HG03025 (cell line): ENCODE measurements around the gene TH.

Experiments used
- ATAC-seq: cut with Tn5 transposase; IDR thresholded peaks from one replicate; pipeline ENCODE4 v1.9.1; 2021; ENCODE audit warnings: mild to moderate bottlenecking, moderate library complexity; ENCODE audit not compliant: unreplicated experiment, low FRiP score

The TH gene

DNA sequence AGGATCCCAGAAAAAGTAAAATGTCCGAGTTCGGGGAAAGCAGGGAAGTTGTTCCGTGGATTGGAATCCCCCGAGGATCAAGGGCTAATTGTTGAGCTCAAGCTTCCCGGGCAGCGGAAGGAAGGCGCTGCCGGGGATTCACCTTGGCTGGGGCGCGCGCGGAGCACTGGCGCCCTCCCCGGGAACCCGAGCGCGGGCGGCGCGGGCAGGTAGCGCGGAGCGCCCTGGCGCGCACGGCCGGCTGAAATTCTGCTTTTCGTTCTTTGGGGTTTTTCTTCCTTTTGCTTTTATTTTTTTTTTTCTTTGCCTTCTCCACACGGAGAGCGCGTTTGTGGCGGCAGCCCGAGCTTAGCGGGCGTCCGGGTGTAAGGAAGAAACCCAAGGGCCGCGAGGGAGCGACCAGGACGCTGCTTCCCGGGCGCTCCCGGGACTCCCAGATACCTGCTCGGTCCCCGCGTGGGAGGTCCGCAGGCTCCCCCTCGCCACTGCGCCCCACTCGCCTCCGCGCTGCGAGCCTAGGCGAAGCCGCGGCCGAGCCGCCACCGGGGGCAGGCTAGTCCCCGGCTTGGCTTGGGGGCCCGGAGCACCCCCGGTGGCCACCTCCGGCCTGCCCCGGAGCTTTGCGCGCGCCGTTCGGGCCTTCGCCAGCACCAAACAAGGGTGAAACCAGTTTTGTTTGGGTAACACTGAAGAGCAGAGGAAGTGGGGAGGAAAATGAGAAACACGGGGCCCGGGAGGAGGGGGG is 27.6 kb downstream of the TH start:
- ATAC-seq = no peak

DNA sequence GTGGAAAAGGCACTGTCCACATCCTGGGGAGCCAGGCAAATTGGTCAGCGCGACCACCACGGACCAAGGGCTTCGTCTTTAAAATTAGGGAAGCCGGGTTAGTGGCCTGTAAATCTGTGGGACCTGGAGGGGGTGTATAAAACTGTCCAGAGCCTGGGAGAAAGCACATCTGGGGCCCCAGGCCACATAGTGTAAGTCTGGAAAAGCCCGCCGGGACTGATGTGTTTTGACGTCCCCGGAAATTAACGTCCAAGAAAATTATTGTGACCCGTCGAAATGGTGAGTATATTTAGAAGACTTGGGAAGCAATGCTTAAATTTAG is 28.2 kb downstream of the TH start:
- no peak for ATAC-seq

DNA sequence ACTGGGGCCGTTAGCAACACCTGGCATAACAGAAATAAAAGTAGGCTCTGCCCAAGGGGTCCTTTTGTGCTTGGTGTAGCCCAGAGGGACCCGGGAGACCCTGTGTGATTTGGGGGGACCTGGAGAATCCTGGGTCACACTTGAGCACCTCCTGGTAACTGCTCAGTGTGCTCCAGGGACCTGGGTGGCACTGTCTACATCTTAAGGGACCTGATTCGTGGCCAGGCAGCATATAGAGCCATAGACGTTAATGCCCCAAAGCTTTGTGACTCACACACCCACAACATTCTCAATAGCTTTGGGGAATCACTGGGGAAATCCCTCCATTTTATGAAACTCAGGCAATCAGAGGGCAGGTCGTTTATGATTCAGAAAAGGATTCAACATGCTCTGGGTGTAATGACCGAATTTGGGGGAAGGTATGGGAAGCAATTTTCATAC is 28.8 kb downstream of the TH start:
- no peak for ATAC-seq

DNA sequence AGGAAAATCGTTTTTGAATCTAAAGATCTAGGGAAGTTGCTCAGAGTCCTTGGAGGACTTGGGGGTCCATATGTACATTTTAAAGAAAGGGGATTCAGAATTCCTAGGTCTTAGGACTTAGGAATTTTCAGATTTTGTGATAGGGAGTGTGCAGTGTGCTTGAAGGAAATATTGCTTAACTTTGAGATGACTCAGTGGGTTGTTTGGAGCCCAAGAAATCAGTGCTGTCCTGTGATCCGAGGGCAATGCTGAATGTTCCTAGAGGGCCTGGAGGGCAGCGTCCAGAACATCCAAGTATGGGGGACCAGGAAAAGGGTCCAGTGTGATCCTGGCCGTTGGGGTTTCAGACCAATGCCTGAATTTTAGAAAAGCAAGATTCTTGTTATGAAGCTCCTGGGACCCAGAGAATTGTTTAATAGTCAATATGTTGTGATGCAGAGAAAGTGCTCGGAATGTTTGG is 29.3 kb downstream of the TH start:
- no peak for ATAC-seq

DNA sequence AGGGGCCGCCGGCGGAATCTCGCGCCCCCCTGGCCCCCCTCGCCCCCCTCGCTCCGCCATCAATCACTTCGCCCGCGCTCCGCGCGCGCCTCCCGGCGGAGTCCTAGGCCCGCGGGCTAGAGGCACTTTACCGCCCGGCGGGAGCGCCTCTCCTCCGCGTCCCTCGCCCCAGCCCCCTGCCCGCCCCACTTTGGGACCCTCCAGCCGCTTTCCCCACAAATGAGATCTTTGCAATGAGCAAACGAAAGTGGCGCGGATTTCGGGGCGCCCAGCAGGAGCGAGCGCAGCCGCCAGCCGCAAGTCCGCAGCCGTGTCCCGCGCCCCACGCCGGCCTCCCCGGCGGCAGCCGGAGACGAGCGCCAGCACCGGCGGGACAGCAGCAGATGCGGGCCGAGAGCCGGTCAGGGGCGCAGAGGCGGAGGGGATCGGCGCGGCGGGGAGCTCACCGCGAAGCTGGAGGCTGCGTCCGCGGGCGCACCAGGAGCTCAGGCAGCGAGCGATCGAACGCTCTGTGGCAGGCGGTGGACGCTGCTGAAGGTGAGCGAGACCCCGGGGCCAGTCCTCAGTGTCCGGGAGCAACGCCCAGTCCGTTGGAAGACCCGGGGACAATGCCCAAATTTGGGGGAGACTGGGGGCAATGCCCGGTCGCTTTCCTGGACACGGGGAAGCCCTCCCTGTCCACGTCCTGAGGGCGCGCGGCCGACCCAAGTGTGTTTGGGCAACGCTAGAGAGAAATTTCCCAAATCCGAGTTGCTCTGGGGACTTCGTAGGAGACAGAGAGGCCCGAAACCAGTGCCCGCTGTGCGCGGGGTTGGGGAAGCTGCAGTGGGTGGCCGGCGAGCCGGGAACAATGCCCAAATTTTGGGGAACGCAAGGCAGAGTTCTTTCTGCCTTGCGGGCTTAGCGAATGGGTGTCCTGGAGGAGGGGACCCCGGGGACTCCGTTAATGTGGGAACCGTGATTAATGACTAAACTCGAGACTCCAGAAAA is 30.9 kb downstream of the TH start:
- no peak for ATAC-seq

DNA sequence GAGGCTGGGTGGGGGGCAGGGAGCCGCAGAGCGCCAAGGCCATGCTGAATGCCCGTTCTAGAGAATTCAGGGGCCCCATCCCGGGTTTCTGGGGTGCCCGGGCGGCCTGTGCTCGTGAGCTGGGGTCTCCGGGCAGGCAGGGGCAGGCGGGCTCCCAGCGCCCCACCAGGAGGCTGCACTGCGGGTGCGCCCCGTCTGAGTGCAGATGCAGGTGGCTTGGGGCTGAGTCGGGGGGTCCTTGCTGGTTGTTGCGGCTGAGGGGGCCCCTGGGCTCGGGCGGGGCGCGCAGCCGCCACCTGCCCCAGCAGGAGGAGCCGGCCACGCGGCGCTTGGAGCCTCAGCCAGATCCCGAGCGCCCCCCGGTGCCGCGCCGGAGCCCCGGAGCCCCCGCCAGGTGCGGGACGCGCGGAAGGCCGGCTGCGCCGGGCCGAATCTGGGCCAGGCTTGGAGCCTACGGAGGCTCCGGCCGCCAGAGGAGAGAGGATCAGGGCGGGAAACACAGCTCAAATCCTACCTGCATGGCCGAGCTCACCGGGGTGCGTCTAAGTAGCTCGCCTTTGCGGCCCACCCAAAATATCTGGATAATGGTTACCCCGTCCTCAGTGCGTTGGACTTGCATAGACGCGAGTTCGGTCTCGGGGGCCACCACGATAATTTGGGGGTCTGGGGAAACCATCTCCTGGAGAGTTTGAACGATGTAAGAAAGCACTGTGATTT is 31.8 kb downstream of the TH start:
- ATAC-seq = no peak

DNA sequence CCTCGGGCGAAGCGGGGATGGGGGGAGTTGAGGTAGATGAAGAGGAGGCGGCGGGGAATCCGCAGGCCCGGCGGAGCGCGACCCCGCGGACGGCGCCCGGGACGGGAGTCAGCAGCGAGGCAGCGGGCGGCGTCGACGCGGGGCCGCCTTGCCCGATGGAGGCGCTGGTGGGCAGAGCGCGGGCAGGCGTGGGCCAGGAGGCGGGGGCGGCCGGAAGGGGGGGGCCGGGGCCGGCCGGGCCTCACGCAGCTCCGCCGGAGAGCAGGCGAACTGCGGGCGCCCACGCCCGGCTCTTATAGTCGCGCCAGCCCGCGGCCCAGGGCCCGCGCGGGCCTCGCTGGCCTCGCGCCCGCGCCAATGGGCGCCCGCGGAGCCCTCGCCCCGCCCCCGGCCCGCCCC is 32.5 kb downstream of the TH start, which contains the start of gene IGF2:
IGF2 (minus strand) TSS at position 267 of the 399 bp plus-strand sequence. CDS start 3,866 bp downstream, outside the sequence.
- ATAC-seq = no peak

DNA sequence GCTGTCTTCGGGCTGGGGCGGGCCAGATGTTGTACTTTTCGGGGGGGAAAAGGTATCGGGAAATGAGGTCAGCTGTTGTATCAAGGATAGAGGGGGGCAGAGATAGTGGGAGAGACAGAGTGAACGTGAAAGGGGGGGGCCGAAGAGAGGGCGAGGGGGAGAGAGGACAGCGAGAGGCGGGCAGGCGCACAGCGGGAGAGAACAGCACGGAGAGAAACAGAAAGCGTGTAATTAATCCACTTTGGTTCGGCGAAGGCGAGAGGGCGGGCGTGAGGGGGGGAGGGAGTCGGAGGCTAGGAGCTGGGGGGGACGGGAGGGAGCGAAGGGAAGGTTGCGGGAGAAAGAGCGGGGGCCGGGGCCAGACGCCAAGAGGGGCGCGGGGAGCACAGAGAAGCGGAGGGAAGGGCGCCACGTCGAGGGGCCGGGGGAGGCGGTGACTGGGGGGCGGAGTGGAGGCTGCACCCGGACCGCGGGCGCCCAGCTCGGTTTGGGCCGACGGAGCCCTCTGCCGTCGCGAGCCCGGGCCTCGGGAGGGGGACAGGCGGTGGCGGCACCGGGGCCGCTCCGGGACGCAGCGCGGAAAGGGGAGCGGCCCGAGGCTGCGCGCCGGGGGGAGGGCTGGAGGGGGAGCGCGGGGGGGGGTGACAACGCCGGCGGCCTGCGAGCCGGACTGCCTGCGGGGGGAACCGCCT is 33.0 kb downstream of the TH start:
- no peak for ATAC-seq

DNA sequence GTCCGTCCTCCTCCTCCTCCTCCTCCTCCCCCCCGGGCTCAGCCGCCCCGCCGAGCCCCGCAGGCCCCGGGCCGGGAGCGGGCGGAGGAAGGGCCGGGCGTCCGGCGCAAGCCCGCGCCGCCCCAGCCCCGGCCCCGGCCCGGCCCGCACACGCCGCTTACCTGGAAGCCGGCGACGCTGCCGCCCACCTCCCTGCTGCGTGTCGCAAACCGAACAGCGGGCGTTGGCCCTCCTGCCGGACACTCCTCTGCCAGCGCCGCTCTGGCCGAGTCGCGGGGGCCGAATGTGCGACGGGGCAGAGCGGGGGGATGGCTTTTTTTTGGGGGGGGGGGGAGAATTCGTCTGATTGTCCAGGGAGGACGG is 33.6 kb downstream of the TH start:
- ATAC-seq = no peak

DNA sequence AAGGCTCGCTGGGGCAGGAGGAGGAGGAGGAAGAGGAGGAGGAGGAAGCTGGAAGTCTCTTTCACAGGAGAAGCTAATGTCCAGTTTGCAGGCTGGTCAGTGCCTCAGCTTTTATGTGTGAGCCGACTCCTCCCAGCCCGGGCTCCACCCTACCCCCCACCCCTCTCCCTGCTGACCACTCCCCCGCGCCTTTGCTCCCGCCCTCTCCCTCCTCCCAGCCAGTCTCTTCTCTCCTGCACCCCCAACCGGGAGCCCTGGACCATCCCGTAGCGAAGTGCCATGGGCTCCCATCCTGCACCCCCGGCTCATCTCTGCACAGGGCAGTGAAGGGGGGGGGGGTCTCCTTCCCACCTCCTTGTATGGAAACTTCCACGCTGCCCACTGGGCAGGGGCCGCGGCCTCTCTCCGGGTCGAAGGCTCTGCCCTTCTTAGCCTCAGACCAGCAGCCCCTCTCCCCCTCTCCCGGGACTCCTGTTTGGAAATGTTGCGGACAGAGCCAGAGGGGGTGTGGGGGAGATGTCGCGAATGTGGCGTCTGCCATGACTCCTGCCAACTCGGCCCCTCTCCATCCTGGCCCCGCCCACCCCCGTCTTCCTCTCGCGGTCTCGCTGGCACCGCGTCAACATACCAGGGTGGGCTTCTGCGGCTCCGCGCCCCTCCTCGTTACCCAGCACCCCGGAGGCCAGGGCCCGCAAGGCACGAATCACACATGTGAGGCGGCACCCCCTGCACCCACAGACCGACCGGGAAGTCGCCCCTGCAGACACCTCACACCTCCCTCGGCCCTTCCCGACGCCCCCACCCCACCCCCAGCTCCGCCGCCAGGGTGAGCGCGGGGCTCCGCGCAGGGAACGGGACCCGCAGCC is 34.2 kb downstream of the TH start:
- ATAC-seq = no peak

DNA sequence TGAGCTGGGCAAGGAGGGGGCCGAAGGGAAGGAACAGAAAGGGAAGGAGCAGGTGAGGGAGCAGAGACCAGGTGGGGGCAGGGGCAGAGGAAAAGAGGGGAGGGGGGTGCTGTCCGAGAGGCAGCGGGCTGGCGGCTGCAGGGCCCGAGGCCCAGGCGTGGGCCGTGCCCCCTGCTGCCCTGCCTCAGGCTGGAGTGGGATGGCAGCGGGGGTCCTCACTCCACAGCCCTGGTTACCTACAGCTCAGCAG is 34.7 kb downstream of the TH start:
- no peak for ATAC-seq

DNA sequence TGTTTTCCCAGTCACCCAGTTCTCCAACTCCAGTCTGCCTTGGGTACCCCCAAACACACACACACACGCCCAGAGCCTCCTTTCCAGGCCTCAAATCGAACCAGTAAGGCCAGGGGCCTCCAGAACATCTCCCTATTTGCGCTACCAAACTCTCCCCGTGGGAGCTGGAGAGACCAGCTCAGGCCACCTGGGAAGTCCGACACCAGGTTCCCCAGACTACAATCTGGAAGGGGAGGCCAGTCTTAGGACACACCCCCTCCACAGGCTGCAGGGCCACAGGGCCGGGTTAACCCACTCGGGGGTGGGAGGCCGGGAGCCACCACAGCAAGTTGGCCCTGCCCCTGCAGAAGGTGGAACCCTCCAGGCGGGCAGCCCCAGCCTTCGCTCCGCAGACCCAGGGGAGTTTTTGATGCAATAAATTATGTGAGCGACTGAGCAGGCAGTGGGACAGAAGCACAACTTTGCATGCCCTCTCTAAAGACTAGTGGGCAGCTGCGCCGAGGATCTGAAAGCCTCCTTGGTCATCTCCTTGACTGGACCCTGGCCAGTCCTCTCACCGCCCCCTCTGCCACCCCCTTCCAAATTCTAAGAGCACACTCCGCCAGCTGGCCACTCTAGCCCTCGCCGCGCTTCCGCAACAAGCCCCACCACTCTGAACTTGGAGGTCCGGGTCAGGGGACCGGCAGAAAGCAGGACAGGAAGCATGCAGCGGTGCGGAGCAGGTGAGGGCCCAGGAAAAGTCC is 35.2 kb downstream of the TH start:
- ATAC-seq = no peak

DNA sequence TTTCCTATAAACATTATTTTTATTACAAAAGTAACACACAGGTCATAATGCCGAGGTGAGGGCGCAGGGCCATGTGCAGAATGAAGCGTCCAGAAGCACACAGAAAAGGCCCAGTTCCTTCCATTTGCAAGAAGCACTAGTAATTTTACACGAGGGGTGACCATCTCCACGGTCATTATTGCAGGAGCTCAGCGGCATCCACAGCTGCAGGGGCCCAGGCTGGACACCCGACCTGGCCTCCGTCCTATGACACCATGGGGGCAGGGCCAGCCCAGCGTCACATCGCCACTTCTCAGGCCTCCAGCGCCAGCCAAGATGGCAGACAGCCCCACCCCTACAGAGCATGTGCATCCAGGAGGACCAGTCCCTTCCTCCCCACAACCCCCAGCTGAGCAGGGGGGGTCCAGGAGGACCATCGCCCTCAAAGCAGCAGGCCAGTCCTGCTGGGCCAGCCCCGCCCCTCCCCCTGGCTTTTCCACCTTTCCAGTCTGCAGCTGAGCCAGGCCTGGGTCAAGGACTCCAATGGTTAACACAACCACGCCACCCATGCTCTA is 35.9 kb downstream of the TH start:
- no peak for ATAC-seq

DNA sequence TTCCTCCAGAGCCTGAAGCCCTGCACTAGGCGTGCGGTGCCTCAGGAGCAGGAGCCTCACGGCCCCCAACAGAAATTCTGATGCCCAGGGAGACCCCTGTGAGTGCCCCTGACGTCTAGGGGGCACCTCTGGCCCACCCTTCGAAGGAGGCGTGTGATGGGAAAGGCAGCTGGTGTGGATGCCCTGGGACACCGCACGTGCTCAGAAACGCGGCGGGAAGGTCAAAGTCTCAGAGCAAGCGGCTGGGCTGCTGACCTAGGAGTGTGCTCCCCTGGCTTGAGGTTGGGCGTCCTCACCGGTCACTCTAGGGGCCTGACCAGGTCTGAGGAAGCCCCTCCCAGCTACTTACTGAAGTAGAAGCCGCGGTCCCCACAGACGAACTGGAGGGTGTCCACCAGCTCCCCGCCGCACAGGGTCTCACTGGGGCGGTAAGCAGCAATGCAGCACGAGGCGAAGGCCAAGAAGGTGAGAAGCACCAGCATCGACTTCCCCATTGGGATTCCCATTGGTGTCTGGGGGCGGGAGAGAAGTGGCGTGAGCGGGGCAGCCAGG is 36.5 kb downstream of the TH start:
- ATAC-seq = no peak

DNA sequence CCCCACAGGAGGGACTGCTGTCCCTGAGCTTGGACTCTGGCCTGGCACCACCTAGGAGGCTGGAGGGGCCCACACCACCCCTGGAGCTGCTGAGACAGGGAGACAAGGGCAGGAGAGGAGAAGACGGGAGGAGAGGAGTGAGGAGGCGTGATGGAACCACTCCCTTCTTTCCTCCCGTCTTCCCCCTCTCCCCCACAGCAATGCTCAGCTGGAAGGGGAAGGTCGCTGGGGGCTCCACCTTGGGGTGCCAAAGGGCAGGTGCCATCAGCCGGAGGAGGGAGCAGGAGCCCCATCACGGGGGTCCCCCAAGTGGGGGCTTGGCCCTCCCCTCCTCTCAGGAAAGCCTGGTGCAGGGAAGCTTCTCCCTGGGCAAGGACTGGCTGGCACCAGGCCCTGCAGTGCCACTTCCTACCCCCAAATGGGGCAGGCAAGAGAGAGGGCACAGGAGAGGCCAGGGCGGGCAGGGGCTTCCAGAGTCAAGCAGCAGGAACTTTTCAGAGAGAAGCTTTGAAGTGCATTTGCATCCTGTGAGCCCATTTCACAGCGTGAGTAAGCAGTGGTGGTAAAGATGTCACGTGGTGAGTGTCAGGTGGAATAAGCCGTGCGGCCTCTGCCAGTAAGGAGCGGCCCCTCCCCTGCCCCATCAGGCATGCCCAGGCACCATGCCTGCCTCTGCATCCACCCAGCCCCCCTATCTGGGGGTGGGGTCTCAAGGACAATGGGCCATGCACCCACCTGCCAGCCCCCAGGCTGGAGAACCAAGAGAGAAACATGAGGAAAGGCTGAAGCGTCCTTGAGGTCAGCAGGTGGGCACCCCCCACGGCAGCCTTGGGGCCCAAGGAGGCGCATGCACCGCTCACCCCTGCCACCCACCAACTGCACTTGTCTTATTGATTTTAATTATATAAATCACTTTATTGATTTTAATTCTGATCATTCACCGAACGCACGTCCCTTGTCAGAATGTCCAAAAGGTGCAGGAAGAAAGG is 37.3 kb downstream of the TH start:
- ATAC-seq = no peak

DNA sequence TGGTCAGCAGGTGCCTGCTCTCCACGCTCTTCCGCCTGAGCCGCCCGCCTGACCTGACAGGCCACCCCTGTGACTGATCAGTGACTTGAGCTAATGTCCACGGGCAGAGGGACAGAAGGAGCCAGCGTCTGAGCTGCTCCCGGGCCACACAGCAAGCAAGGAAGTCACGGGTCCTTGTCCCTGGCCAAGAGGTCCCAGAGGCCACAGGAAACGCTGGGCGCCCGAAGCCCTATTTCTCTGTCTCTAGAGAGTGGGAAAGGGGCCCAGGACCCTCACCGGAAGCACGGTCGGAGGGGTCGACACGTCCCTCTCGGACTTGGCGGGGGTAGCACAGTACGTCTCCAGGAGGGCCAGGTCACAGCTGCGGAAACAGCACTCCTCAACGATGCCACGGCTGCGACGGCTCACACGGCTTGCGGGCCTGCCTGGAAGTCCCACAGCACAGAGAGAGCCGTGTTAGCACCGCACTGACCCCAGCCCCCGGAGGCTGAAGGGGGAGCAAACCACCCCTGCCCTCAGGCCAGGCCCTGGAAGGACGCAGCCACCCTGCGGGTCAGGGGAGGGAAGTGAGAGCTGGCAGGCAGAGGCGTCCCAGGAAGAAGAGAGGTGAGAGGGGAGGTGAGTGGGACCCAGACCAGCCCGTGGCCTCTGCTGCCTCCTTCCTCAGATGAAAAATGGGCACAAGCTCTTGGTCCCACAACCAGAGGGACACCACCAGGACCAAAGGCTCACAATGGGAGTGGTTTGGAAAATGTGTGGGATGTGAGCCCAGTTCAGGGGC is 38.2 kb downstream of the TH start:
- no peak for ATAC-seq

DNA sequence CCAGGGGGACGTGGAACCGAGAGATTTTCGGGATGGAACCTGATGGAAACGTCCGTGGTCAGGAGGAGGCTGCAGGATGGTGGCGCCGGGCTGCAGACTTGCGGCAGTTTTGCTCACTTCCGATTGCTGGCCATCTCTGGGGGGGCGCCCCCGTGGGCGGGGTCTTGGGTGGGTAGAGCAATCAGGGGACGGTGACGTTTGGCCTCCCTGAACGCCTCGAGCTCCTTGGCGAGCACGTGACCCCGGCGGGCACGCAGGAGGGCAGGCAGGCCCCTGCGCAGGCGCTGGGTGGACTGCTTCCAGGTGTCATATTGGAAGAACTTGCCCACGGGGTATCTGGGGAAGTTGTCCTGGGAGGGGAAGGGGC is 38.8 kb downstream of the TH start:
- no peak for ATAC-seq
